Muscle layer of duodenum (tissue), 2 donors: ENCODE results near the gene IDH3G.

Experiments used
- H3K27ac ChIP-seq: one replicate; pipeline ENCODE4 v1.7.0; 2013; ENCODE audit warnings: mild to moderate bottlenecking, low read length
- H3K27me3 ChIP-seq: one replicate; pipeline ENCODE4 v1.7.0; 2013; ENCODE audit warnings: low read depth, mild to moderate bottlenecking, control low read depth, low read length
- H3K36me3 ChIP-seq, 2 donors: one replicate each; pipeline ENCODE4 v1.7.0; 2013; ENCODE audit warnings: low read length in 2 of 2, control low read depth in 1 of 2, mild to moderate bottlenecking in 1 of 2; ENCODE audit not compliant: insufficient read depth in 2 of 2, control insufficient read depth in 1 of 2
- H3K4me1 ChIP-seq, 2 donors: one replicate each; pipeline ENCODE4 v1.7.0; 2013; ENCODE audit warnings: low read length in 2 of 2, mild to moderate bottlenecking in 2 of 2, control low read depth in 1 of 2, moderate library complexity in 1 of 2; ENCODE audit not compliant: insufficient read depth in 2 of 2, control insufficient read depth in 1 of 2
- H3K4me3 ChIP-seq, 2 donors: one replicate each; pipeline ENCODE4 v1.7.0; 2013; ENCODE audit warnings: low read length in 2 of 2, low read depth in 1 of 2, mild to moderate bottlenecking in 1 of 2
- H3K9me3 ChIP-seq, 2 donors: one replicate each; pipeline ENCODE4 v1.7.0; 2013; ENCODE audit warnings: low read length in 2 of 2, control low read depth in 1 of 2, mild to moderate bottlenecking in 1 of 2; ENCODE audit not compliant: control insufficient read depth in 1 of 2
- donor health status: healthy.

Gene IDH3G

GRCh38 chrX:153782871-153783270 lies 11.3 kb downstream of the IDH3G start:
- Histone ChIP-seq H3K9me3 (no peaks in the 10 kb centered on the region), H3K27me3 (no peaks in the 10 kb centered on the region), H3K4me1 (peaks cover 0 to 20% of the 10 kb centered on the region in 2 donors), H3K27ac (no peak overlapping the region), H3K4me3 (no peak overlapping the region), H3K36me3 (peaks cover 0 to 23% of the 10 kb centered on the region in 2 donors)

DNA sequence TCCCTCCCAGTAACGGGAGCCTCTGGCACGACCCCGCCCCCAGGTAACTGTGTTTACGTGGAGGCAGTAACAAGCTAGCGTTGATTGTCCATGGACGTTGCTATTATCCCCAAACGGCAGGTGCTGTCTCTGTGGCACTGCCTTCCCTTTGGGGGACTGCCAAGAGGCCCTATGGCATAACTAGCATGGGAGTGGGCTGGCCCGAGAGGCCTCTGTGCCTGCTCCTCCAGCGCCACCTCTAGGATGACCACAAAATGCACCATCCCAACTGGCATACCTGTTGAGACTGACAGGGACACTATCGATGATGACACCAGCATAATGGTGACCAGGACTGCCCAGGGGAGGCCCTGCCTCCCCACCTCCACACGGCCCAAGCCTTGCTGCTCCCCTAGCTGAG lies 11.9 kb downstream of the IDH3G start:
- no peaks in the 10 kb centered on the region for H3K9me3 ChIP-seq
- no peak overlapping the region for H3K27ac ChIP-seq
- no peaks in the 10 kb centered on the region for H3K27me3 ChIP-seq
- H3K36me3 ChIP-seq, result peaks cover 0 to 18% of the 10 kb centered on the region in 2 donors
- H3K4me3 ChIP-seq, result no peak overlapping the region
- H3K4me1 ChIP-seq, result peaks cover 0 to 20% of the 10 kb centered on the region in 2 donors

- Histone ChIP-seq H3K9me3 (no peaks in the 10 kb centered on the region), H3K4me1 (peaks cover 0 to 17% of the 10 kb centered on the region in 2 donors), H3K4me3 (no peak overlapping the region), H3K27ac (no peak overlapping the region), H3K36me3 (peaks cover 0 to 11% of the 10 kb centered on the region in 2 donors), H3K27me3 (no peaks in the 10 kb centered on the region)
These were observed 12.6 kb downstream of the IDH3G start for GRCh38 chrX:153781428-153782047.

- Histone ChIP-seq H3K27me3 (no peaks in the 10 kb centered on the region), H3K4me3 (no peak within 1 kb of the TSS), H3K36me3 (peaks cover 0 to 5% of the 10 kb centered on the region in 2 donors), H3K4me1 (peaks cover 0 to 17% of the 10 kb centered on the region in 2 donors), H3K9me3 (no peaks in the 10 kb centered on the region), H3K27ac (no peak within 1 kb of the TSS)
These were observed 13.3 kb downstream of the IDH3G start, which contains the start of gene SRPK3 for GRCh38 chrX:153780678-153781427. TSS of gene SRPK3 (plus strand) at chrX:153781041. CDS start at chrX:153781087, 46 bp downstream.

DNA sequence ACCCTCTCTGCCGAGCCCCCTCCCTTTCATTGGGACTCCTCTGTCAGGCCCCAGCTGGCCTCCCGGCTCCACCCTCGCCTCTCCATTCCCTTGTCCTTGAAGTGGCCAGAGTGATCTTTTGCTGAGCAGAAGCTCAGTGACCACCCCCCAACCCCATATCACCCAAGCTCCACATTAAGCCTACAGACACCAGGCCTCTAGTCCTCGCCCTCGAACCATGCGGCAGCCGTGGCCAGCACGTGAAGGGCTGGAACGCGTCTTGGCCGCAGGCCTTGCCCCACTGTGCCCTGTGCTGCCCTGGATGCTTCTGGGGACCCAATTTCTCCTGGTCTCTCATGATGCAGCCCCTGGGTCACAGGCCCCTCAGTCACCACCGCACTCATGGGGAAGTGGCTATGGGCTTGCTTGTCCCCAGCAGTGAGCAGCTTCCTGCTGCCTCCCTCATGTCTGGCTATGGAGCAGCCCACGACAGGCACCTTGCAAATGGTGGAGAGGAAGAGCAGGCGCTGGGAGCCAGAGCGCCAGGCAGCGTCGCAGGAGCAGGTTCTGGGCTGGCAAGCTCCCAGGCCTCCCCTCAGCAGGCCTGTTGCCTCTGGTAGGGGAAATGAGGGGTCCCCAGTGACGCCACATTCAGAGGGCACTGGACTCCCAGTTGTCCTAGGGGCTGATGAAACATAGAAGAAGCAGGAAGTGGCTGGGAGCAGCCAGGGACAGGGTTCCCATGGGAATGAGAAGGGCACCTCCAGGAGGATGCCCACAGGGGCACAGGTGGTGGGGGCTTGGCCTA lies 14.1 kb downstream of the IDH3G start:
- Histone ChIP-seq H3K27ac (no peak overlapping the region), H3K4me3 (no peak overlapping the region)

DNA sequence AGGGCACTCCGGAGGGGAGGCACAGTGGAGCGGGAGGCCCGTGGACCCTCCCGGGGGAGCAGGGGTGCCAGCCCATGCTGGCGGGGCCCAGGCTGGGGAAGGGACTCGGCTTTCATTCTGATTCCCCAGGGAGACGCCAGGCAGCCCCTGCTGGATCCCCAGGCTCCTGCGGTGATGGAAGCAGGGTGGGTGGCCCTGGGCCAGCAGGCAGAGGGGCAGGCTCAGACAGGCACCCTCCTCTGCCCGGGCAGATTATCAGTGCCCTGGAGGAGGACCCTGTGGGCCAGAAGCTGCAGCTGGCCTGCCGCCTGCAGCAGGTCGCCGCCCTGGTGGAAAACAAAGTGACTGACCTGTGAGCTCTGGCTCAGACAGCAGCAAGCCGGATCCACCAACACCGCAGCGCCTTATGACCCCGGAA lies 15.5 kb downstream of the IDH3G start:
- Histone ChIP-seq H3K27me3 (no peaks in the 10 kb centered on the region), H3K36me3 (peaks cover 0 to 5% of the 10 kb centered on the region in 2 donors), H3K4me1 (peaks cover 0 to 17% of the 10 kb centered on the region in 2 donors), H3K4me3 (no peak overlapping the region), H3K27ac (no peak overlapping the region), H3K9me3 (no peaks in the 10 kb centered on the region)

More for the DNA sequence above, 14.1 kb downstream of the IDH3G start:
- Histone ChIP-seq H3K27me3 (no peaks in the 10 kb centered on the region), H3K9me3 (no peaks in the 10 kb centered on the region), H3K4me1 (peaks cover 0 to 17% of the 10 kb centered on the region in 2 donors), H3K36me3 (no peaks in the 10 kb centered on the region)

- H3K9me3 ChIP-seq, result no peaks in the 10 kb centered on the region
- no peak overlapping the region for H3K4me3 ChIP-seq
- H3K36me3 ChIP-seq, result peaks cover 0 to 6% of the 10 kb centered on the region in 2 donors
- H3K27me3 ChIP-seq, result no peaks in the 10 kb centered on the region
- no peak overlapping the region for H3K27ac ChIP-seq
- peaks cover 0 to 17% of the 10 kb centered on the region in 2 donors for H3K4me1 ChIP-seq
These were observed 16.0 kb downstream of the IDH3G start for GRCh38 chrX:153778181-153778580.

GRCh38 chrX:153777261-153778090 lies 16.7 kb downstream of the IDH3G start:
- Histone ChIP-seq H3K36me3 (peaks cover 0 to 6% of the 10 kb centered on the region in 2 donors), H3K27me3 (no peaks in the 10 kb centered on the region), H3K9me3 (no peaks in the 10 kb centered on the region), H3K4me1 (peaks cover 0 to 17% of the 10 kb centered on the region in 2 donors), H3K4me3 (no peak overlapping the region), H3K27ac (no peak overlapping the region)

- Histone ChIP-seq H3K4me3 (no peak overlapping the region), H3K36me3 (peaks cover 0 to 6% of the 10 kb centered on the region in 2 donors), H3K27me3 (no peaks in the 10 kb centered on the region), H3K4me1 (peaks cover 0 to 16% of the 10 kb centered on the region in 2 donors), H3K27ac (no peak overlapping the region), H3K9me3 (no peaks in the 10 kb centered on the region)
These were observed 17.5 kb downstream of the IDH3G start for GRCh38 chrX:153776611-153777045.

GRCh38 chrX:153776120-153776599 lies 18.0 kb downstream of the IDH3G start:
- Histone ChIP-seq H3K27ac (no peak overlapping the region), H3K36me3 (peaks cover 0 to 9% of the 10 kb centered on the region in 2 donors), H3K27me3 (no peaks in the 10 kb centered on the region), H3K9me3 (no peaks in the 10 kb centered on the region), H3K4me3 (no peak overlapping the region), H3K4me1 (peaks cover 0 to 12% of the 10 kb centered on the region in 2 donors)
